K562 (cell line): ENCODE data around the gene PAFAH1B1. TPM values are rescaled to one million over a fixed set of nuclear protein-coding genes. Genes with fewer than 3 reads are reported as not detected.

Experiments used
- BRF1 ChIP-seq: IDR thresholded peaks from 3 replicates; pipeline ENCODE4 v1.6.1; 2011; ENCODE audit warnings: borderline replicate concordance, mild to moderate bottlenecking; ENCODE audit not compliant: insufficient read length; ENCODE audit errors: extremely low read depth
- CEBPB ChIP-seq: fragments of 450-650 bp; IDR thresholded peaks from 2 replicates; pipeline ENCODE4 v1.6.1; 2016; ENCODE audit warnings: missing genetic modification characterization, missing compliant biosample characterization
- ELK3 ChIP-seq: fragments of 450-650 bp; formaldehyde crosslinking; IDR thresholded peaks from 2 replicates; pipeline ENCODE4 v1.4.0; 2020; ENCODE audit warnings: mild to moderate bottlenecking
- HMG20B ChIP-seq: fragments of 250-450 bp; sonication (Bioruptor Pico); IDR thresholded peaks from 2 replicates; pipeline ENCODE4 v1.5.0; 2021; ENCODE audit warnings: mild to moderate bottlenecking
- JUND ChIP-seq, 2 experiments: IDR thresholded peaks; 2 replicates in 1 of 2; 3 replicates in 1 of 2; pipeline ENCODE4 v1.6.1; 2011; ENCODE audit warnings: borderline replicate concordance in 2 of 2, low read depth in 2 of 2, low read length in 2 of 2, improper control_type of control experiment in 1 of 2, missing biosample characterization in 1 of 2, missing genetic modification characterization in 1 of 2, missing genetic modification reagents in 1 of 2
- KAT2B ChIP-seq: IDR thresholded peaks from one replicate; pipeline ENCODE4 v1.6.1; 2012; ENCODE audit warnings: low read depth, mild to moderate bottlenecking, control low read depth, inconsistent platforms, low read length, moderate library complexity
- KLF6 ChIP-seq: fragments of 250-450 bp; sonication (Bioruptor Pico); IDR thresholded peaks from 2 replicates; pipeline ENCODE4 v1.4.0; 2020; ENCODE audit warnings: mild to moderate bottlenecking, moderate library complexity, borderline replicate concordance
- MTA2 ChIP-seq: fragments of 450-650 bp; IDR thresholded peaks from 2 replicates; pipeline ENCODE4 v1.6.1; 2016; ENCODE audit warnings: low read depth
- NFIC ChIP-seq: fragments of 450-650 bp; IDR thresholded peaks from 2 replicates; pipeline ENCODE4 v1.6.1; 2017; ENCODE audit warnings: mild to moderate bottlenecking, inconsistent platforms
- PHB ChIP-seq: fragments of 250-450 bp; sonication (Bioruptor Pico); IDR thresholded peaks from 2 replicates; pipeline ENCODE4 v1.5.0; 2021
- PREB ChIP-seq: sonication (generic); formaldehyde crosslinking; IDR thresholded peaks from 2 replicates; pipeline ENCODE4 v1.8.1; 2023; ENCODE audit warnings: mild to moderate bottlenecking, missing genetic modification reagents
- SAFB ChIP-seq: fragments of 200-400 bp; formaldehyde crosslinking; IDR thresholded peaks from 2 replicates; pipeline ENCODE4 v1.6.1; 2017; ENCODE audit warnings: low read depth, low read length, borderline replicate concordance
- SETDB1 ChIP-seq: IDR thresholded peaks from one replicate; pipeline ENCODE4 v1.6.1; 2012; ENCODE audit warnings: low read length, control low read depth, inconsistent platforms
- SMAD4 ChIP-seq: fragments of 250-450 bp; sonication (Bioruptor Pico); conservative IDR thresholded peaks from 2 replicates; pipeline ENCODE4 v1.8.0; 2021; ENCODE audit warnings: inconsistent platforms, mild to moderate bottlenecking, moderate library complexity
- SPI1 ChIP-seq: IDR thresholded peaks from 2 replicates; pipeline ENCODE4 v1.6.1; 2011; ENCODE audit warnings: low read depth, low read length, control low read depth, borderline replicate concordance
- TBL1XR1 ChIP-seq, 2 experiments: IDR thresholded peaks; 2 replicates each; pipeline ENCODE4 v1.6.1; 2012; ENCODE audit warnings: improper control_type of control experiment in 2 of 2, low read length in 2 of 2, mild to moderate bottlenecking in 1 of 2
- TOE1 ChIP-seq, 2 experiments: fragments of 450-650 bp in 1 of 2; sonication (generic) in 1 of 2; formaldehyde crosslinking in 1 of 2; IDR thresholded peaks; 2 replicates each; pipeline versions ENCODE4 v1.7.1 to v1.8.0; 2016 to 2022; ENCODE audit warnings: borderline replicate concordance in 2 of 2, mild to moderate bottlenecking in 2 of 2, antibody characterized with exemption in 1 of 2, inconsistent platforms in 1 of 2, low read depth in 1 of 2, missing genetic modification reagents in 1 of 2, moderate library complexity in 1 of 2
- ZBTB34 ChIP-seq: fragments of 250-450 bp; sonication (Bioruptor Pico); IDR thresholded peaks from 2 replicates; pipeline ENCODE4 v1.8.0; 2021; ENCODE audit warnings: mild to moderate bottlenecking, moderate library complexity
- ZBTB5 ChIP-seq: fragments of 450-650 bp; IDR thresholded peaks from 2 replicates; pipeline ENCODE4 v1.6.1; 2017; ENCODE audit warnings: antibody characterized with exemption
- ZFP36 ChIP-seq: fragments of 150-350 bp; IDR thresholded peaks from 2 replicates; pipeline ENCODE4 v1.6.1; 2018; ENCODE audit warnings: low read length, low read depth; ENCODE audit not compliant: partially characterized antibody
- ZNF277 ChIP-seq: fragments of 250-450 bp; sonication (Bioruptor Pico); IDR thresholded peaks from 2 replicates; pipeline ENCODE4 v1.8.0; 2022; ENCODE audit warnings: inconsistent platforms, mild to moderate bottlenecking, moderate library complexity, borderline replicate concordance
- ZNF41 ChIP-seq: fragments of 250-450 bp; sonication (Bioruptor Pico); conservative IDR thresholded peaks from 2 replicates; pipeline ENCODE4 v1.4.0; 2020; ENCODE audit warnings: mild to moderate bottlenecking
- polyA plus RNA-seq, 8 experiments: library from polyadenylated mRNA; depleted of rRNA in 4 of 8; stranded (reverse) in 5 of 8; unstranded in 3 of 8; fragments of >200 nt; fragmentation: Nextera tagmentation in 2 of 8; fragmentation: Illumina TruSeq in 1 of 8; extraction: Ambion mirVana in 2 of 8; extraction: Trizol in 1 of 8; gene quantifications; 2 replicates each; pipeline versions ENCODE4 v1.2.1 to v1.2.3, GENCODE V29; 2011 to 2014; ENCODE audit warnings: inconsistent platforms in 1 of 8, missing spikeins in 1 of 8
- total RNA-seq, 7 experiments: library from RNA; depleted of rRNA in 6 of 7; stranded (reverse); fragments of >200 nt in 6 of 7; fragmentation: Illumina TruSeq in 2 of 7; extraction: Trizol in 2 of 7; gene quantifications; 2 replicates each; pipeline versions ENCODE4 v1.2.1 to v1.2.3, GENCODE V29; 2011 to 2021; ENCODE audit warnings: low replicate concordance in 1 of 7

The PAFAH1B1 gene
- total and polyA plus RNA-seq, 9 of the 15 experiments (the other 6 are each of a cell fraction or from before 2014, with no cell fraction given) = 23.3 to 66.4 (median 40.2) TPM

GRCh38 chr17:2624292-2624731, 30.9 kb downstream of the PAFAH1B1 start (continued):
- peak; percentile 55; the same call in 1 of the 2 replicates for TF ChIP-seq SMAD4 (CRISPR knock-in tag)
- no peak for TF ChIP-seq ZBTB34 (CRISPR knock-in tag)
- no peak for TF ChIP-seq ZNF277 (CRISPR knock-in tag)
- peak; percentile 78 for TF ChIP-seq SPI1
- peak; percentile 59 for TF ChIP-seq NFIC
- TF ChIP-seq HMG20B (CRISPR knock-in tag) = no peak
- TF ChIP-seq TBL1XR1 (IDR thresholded peaks at IDR 0.05; ENCODE audit: low read length in 2 of 2) = peak in 1 of 2 experiments; percentile 31; a peak in 1 of 4 replicates
- TF ChIP-seq SAFB = no peak
- peak; percentile 46; the same call in 1 of the 2 replicates for TF ChIP-seq TOE1 (IDR thresholded peaks at IDR 0.05; ENCODE audit: borderline replicate concordance)
- TF ChIP-seq TOE1 (CRISPR knock-in tag; IDR thresholded peaks at IDR 0.05; ENCODE audit: borderline replicate concordance, low read depth) = no peak
- no peak for TF ChIP-seq BRF1
- no peak for TF ChIP-seq PHB (CRISPR knock-in tag)
- no peak for TF ChIP-seq SETDB1
- TF ChIP-seq ZBTB5 = no peak
- no peak for TF ChIP-seq CEBPB
- TF ChIP-seq ZFP36 = no peak
- peak; percentile 48 for TF ChIP-seq JUND (IDR thresholded peaks at IDR 0.05; ENCODE audit: borderline replicate concordance, low read depth, low read length)
- no peak; the same call in 2 of the 3 replicates for TF ChIP-seq JUND (tag; IDR thresholded peaks at IDR 0.05; ENCODE audit: borderline replicate concordance, low read depth, low read length)
- no peak for TF ChIP-seq KLF6 (CRISPR knock-in tag)
- TF ChIP-seq ELK3 (CRISPR knock-in tag) = no peak
- no peak for TF ChIP-seq PREB (CRISPR knock-in tag)
- no peak for TF ChIP-seq ZNF41 (CRISPR knock-in tag)
- TF ChIP-seq MTA2 = peak; percentile 29; the same call in 1 of the 2 replicates
- no peak for TF ChIP-seq KAT2B
